ENCODE measurements around the gene ERRFI1.

Gene ERRFI1

DNA sequence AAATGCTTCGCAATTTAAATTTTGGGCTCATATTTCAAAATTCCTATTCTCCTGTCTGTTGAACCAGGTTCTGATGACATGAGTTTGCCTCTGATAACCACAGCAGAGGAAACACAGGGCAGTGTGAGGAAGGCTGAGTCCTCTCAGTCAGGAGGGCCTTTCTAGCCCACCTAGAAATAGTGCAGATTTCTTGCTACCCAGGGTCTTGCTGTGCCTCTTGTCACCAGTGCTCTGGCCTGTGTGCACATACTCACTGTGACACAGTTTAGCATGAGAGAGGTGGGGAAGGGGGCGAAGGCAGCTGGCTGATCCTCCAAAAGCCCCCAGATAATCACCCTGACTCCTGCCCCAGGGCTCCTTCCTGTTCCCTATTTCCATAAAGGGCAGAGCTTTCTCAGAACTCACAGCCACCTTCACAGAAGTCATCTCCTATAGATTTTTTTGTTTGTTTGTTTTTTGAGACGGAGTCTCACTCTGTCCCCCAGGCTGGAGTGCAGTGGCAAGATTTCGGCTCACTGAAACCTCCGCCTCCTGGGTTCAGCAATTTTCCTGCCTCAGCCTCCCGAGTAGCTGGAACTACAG is 23.7 kb downstream of the ERRFI1 start:
- DNase-seq = no peak

- DNase-seq = no peak
These were observed 30.7 kb downstream of the ERRFI1 start for GRCh38 chr1:7995437-7995836.

- DNase-seq = no peak
These were observed 31.3 kb downstream of the ERRFI1 start for GRCh38 chr1:7994827-7995226.

GRCh38 chr1:7993593-7994479 is 32.3 kb downstream of the ERRFI1 start:
- no peak for DNase-seq

- DNase-seq = no peak
These were observed 33.2 kb downstream of the ERRFI1 start for GRCh38 chr1:7992885-7993284.

GRCh38 chr1:7991504-7992440 is 34.3 kb downstream of the ERRFI1 start:
- DNase-seq = no peak

DNA sequence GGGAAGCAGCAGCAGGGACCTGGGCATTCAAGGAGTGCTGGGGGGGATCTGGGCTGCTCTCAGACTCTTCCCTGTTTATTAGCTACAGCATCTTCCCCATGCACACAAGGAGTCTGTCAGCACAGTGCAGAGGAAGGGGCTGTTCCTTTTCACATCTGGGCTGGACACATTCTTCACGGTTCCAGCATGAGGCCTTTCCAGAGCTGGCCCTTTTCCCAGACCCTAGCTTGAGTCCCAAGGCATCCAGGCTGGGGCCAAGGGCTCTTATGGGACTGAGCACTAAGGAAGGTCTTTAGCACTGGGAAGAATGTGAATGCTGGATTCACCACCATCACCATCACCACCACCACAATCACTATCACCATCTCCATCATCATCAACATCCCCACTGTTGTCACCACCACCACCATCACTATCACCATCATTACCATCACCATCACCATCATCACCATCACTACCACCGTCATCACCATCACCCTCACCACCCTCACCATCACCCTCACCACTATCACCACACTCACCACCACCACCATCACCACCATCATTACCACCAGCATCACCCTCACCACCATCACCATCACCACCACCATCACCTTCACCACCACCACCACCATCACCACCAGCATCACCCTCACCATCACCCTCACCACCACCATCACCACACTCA is 36.2 kb downstream of the ERRFI1 start:
- DNase-seq = no peak

- no peak for DNase-seq
These were observed 37.5 kb downstream of the ERRFI1 start for GRCh38 chr1:7988576-7988975.

DNA sequence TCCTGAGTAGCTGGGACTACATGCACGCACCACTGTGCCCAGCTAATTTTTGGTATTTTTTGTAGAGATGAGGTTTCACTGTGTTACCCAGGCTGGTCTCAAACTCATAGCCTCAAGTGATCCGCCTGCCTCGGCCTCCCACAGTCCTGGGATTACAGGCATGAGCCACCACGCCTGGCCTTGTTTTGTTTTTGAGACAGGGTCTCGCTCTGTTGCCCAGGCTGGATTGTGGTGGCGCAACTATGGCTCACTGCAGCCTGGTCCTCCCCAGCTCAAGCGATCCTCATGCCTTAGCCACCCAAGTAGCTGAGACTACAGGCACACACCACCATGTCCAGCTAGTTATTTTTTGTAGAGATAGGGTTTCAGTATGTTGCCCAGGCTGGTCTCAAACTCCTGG is 38.6 kb downstream of the ERRFI1 start:
- DNase-seq = no peak

DNA sequence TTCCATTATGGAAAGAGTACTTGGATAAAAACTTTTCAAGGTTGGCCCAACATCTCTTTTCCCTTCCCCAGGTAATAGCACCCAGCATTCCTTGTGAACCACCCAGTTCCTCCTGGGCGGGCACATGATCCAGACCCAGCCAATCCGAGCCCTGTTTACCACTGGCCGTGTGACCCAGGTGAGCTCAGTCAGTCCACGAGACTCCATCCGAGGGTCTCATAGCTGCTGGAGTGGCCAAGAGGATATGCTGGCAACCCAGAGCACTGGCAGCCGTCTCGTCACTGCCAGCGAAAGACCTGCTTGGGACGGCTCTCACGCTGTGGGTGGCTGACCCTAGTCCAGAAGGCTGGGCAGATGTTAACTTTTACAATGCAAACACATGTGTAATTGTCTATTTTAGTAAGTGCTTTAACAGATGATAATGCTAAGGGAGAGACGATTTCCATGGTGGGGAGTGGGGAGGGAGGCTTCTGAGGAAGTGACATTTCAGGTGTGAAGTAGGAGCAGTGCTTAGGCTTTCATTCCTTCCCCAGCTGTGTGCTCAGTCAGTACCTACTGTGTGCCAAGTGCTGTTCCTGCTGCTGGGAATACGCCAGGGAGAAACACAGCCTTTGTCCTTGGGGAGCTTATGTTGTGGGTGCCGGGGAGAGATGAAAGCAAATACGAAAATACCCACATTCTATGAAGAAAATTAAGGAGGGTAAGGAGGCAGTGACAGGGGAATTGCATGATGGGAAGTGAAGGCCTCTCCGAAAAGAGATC is 40.1 kb downstream of the ERRFI1 start:
- DNase-seq = no peak

DNA sequence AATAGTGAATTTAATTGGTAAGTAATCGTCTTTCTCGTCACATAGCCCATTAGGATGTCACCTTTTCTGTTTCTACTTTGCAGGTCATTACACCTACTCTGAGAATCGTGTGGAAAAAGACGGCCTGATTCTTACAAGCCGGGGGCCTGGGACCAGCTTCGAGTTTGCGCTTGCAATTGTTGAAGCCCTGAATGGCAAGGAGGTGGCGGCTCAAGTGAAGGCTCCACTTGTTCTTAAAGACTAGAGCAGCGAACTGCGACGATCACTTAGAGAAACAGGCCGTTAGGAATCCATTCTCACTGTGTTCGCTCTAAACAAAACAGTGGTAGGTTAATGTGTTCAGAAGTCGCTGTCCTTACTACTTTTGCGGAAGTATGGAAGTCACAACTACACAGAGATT is 41.3 kb downstream of the ERRFI1 start:
- no peak for DNase-seq

GRCh38 chr1:7983086-7983778 is 42.9 kb downstream of the ERRFI1 start:
- DNase-seq = no peak

DNA sequence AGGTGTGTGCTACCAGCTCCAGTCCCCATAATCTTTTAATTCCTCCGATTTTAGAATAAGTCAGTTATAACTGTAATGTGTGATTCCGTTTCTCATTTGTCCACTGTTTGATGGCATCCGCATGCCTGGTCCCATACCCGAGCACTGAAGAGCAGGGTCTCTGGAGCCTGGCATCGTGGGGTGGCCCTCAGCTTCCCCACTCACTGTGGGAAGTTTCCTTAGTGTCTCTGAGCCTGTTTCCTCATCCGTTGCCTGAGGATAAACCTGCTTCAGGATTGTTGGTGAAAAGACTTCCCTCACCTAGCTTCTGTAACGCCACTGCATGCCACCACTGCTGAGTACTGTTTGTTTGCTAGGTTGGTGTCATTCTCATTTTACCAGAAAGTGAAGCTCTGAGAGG is 45.1 kb downstream of the ERRFI1 start:
- no peak for DNase-seq

DNA sequence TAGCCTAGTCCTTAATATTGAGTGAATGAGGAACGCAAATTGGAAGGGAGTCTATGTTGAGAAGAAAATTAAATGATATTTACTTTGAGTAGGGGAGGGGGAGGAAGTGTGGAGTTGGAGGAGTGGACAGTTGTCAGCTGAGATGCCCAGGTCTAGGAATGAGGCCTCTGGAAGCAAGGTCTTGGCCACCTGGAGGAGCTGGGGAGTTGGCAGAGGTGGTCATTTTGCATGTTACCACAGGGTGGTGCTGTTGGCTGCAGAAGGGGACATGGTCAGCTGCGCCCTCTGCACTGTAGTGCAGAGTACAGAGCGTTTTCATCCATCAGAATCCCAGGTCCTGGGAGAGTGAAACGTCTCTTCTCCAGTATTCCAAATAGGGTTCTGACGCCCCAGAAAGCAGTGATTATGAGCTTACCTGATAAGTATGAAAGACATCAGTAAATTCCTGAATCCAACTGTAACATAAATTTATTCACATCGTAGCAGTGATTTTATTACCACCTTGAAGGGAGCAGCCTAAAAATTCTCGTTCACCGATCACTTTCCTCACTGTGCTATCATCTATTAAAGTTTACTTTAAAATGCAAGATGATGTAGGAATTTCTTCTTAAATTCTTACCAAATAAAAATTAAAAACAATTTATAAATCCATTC is 50.8 kb downstream of the ERRFI1 start:
- peak; percentile 60 for DNase-seq

DNA sequence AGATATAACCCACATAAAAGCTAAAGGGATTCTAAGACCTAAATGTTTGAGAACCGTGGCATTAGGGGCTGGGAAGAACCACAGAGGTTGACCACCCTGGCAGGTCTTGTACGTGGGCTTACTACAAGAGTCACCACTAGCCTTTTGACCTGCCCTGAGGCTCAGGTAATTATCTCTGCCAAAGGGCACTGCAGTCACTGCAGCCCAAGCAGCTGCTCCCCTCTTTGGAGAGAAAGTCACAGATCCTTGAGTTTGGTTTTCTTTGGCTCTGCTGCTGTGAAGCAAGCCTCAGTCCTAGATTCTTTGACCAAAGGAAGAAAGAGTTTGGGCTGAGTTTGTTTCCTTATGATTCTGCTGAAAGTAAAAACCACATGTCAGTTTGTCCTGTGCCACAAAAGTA is 53.0 kb downstream of the ERRFI1 start:
- no peak for DNase-seq

GRCh38 chr1:7972285-7972684 is 53.8 kb downstream of the ERRFI1 start:
- no peak for DNase-seq

DNA sequence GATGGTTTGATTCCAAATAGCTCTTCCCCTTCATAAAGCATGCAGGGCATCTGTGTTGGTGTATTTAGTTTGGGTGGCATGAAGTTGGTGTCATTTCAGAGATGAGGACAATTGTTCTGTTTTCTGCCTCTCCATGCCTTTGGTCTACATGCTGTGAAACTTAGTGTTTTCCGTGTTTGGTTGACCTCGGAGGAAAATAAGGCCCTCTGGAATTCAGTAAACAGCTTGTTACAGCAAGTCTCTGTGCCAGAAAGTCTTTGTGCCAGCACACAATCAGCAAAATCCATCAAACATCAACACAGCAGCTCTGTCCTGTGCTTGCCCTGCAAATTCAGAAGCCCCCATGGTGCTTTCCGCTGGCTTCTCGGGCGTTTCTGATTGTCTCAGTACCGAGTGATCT is 55.1 kb downstream of the ERRFI1 start:
- DNase-seq = no peak

DNA sequence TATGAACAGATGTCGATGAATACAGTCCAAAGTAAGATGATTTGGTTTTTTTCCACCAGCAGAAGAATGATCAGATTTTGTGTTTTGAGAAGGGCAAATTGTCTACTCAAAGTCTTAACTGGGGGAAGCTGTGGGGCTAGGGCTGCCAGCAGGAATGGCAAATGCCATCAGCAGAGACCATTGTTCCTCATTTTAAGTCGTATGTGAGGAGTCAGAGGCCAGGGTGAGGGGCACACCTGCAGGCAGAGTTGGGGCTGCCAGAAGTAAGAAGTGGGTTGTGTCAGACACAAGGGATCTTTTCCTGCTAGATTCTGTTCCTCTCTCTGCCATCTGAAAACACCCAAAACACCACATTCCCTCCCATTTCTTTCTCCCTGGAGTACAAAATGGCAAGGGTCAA is 55.9 kb downstream of the ERRFI1 start:
- no peak for DNase-seq

DNA sequence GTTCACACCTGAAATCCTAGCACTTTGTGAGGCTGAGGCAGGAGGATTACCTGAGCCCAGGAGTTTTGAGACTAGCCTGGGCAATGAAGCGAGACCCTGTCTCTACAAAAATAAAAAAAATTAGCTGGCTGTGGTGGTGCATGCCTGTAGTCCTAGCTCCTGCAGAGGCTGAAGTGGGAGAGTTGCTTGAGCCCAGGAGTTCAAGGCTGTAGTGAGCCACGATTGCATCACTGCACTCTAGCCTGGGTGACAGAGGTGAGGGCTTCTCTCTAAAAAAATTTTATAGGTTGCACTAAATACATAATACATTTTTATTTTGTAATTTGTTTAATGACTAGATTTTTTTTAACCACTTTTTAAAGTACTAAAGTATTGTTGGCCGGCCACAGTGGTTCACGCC is 58.5 kb downstream of the ERRFI1 start:
- DNase-seq = no peak

GRCh38 chr1:7967196-7967595 is 58.9 kb downstream of the ERRFI1 start:
- peak; percentile 47 for DNase-seq

DNA sequence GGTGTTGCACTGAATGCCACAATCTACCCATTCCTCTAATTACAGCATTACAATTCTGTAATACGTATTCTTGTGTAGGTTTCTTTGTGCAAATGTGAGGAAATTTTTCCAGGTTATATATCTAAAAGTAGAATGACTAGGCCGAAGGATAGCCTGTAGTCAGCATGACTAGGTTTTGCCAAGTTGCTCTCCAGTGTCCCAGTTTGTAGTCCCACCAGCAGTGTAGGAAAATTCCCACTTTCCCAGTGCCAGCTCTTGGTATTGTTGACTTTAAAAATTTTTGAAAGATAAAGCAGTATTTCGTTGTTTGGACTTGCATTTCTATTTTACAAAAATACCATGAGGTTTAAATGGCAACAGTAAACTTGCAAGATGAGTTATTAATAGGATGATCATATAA is 61.6 kb downstream of the ERRFI1 start:
- DNase-seq = no peak
